Hepatocyte (in vitro differentiated cells): ENCODE data around the gene CPTP.

Experiments
- CTCF ChIP-seq: fragments of 200-600 bp; sonication (generic); IDR thresholded peaks from 2 replicates; pipeline ENCODE4 v1.5.1; 2016; ENCODE audit warnings: antibody characterized with exemption, mild to moderate bottlenecking; ENCODE audit not compliant: poor library complexity
- EZH2 ChIP-seq: fragments of 200-600 bp; sonication (generic); IDR thresholded peaks from 2 replicates; pipeline ENCODE4 v1.6.1; 2016; ENCODE audit warnings: antibody characterized with exemption, mild to moderate bottlenecking, borderline replicate concordance

- TF ChIP-seq CTCF (no peak), EZH2 (no peak)
These were observed 498 bp upstream of the CPTP start for GRCh38 chr1:1324084-1324523.
